HepG2 (cell line): ENCODE results near the gene DNAJC5. TPM values are rescaled to one million over a fixed set of nuclear protein-coding genes. Genes with fewer than 3 reads are reported as not detected.

ENCODE experiments used
- CEBPZ ChIP-seq: IDR thresholded peaks from 2 replicates; pipeline ENCODE4 v1.6.1; 2012; ENCODE audit warnings: low read length, improper control_type of control experiment
- FOXA1 ChIP-seq, 2 experiments: fragments of 450-650 bp in 1 of 2; sonication (generic) in 1 of 2; formaldehyde crosslinking in 1 of 2; IDR thresholded peaks; 2 replicates each; pipeline versions ENCODE4 v1.4.0 to v1.6.1; 2016 to 2020; ENCODE audit warnings: missing genetic modification reagents in 1 of 2
- HDAC1 ChIP-seq: sonication (generic); formaldehyde crosslinking; IDR thresholded peaks from 2 replicates; pipeline ENCODE4 v1.5.1; 2020; ENCODE audit warnings: mild to moderate bottlenecking, missing genetic modification reagents
- IKZF1 ChIP-seq: fragments of 450-650 bp; IDR thresholded peaks from 2 replicates; pipeline ENCODE4 v1.7.1; 2016
- ISL2 ChIP-seq: sonication (generic); formaldehyde crosslinking; IDR thresholded peaks from 2 replicates; pipeline ENCODE4 v1.5.0; 2020; ENCODE audit warnings: missing genetic modification reagents
- MTA1 ChIP-seq: sonication (generic); formaldehyde crosslinking; IDR thresholded peaks from 2 replicates; pipeline ENCODE4 v1.4.0; 2020; ENCODE audit warnings: missing genetic modification reagents, mild to moderate bottlenecking, borderline replicate concordance
- NCOA1 ChIP-seq: sonication (generic); formaldehyde crosslinking; IDR thresholded peaks from 2 replicates; pipeline ENCODE4 v1.9.0; 2021; ENCODE audit warnings: missing genetic modification reagents
- NFKB2 ChIP-seq: sonication (generic); formaldehyde crosslinking; IDR thresholded peaks from 2 replicates; pipeline ENCODE4 v1.4.0; 2020; ENCODE audit warnings: missing genetic modification reagents, borderline replicate concordance
- NKX3-1 ChIP-seq: sonication (generic); formaldehyde crosslinking; IDR thresholded peaks from 2 replicates; pipeline ENCODE4 v1.5.0; 2020; ENCODE audit warnings: missing genetic modification reagents
- NRL ChIP-seq: sonication (generic); formaldehyde crosslinking; IDR thresholded peaks from 2 replicates; pipeline ENCODE4 v1.5.0; 2020; ENCODE audit warnings: missing genetic modification reagents, mild to moderate bottlenecking, moderate library complexity, borderline replicate concordance
- PCBP1 ChIP-seq: fragments of 200-400 bp; formaldehyde crosslinking; IDR thresholded peaks from 2 replicates; pipeline ENCODE4 v1.6.1; 2017; ENCODE audit warnings: mild to moderate bottlenecking, low read depth, low read length, borderline replicate concordance
- RCOR2 ChIP-seq: IDR thresholded peaks from 2 replicates; pipeline ENCODE4 v1.6.1; 2016; ENCODE audit warnings: missing biosample characterization, missing genetic modification reagents
- RFX3 ChIP-seq: IDR thresholded peaks from 2 replicates; pipeline ENCODE4 v1.6.1; 2016; ENCODE audit warnings: missing biosample characterization, missing genetic modification reagents
- SMAD3 ChIP-seq: sonication (generic); formaldehyde crosslinking; IDR thresholded peaks from 2 replicates; pipeline ENCODE4 v1.4.0; 2020; ENCODE audit warnings: missing genetic modification reagents
- ZNF280B ChIP-seq: sonication (generic); formaldehyde crosslinking; IDR thresholded peaks from 2 replicates; pipeline ENCODE4 v1.5.0; 2020; ENCODE audit warnings: missing genetic modification reagents, mild to moderate bottlenecking, borderline replicate concordance
- ZNF33B ChIP-seq: sonication (generic); formaldehyde crosslinking; IDR thresholded peaks from 2 replicates; pipeline ENCODE4 v1.5.1; 2020; ENCODE audit warnings: mild to moderate bottlenecking, missing genetic modification reagents
- ZNF382 ChIP-seq: sonication (generic); formaldehyde crosslinking; IDR thresholded peaks from 2 replicates; pipeline ENCODE4 v1.5.0; 2020; ENCODE audit warnings: missing genetic modification reagents, mild to moderate bottlenecking, borderline replicate concordance
- ZNF451 ChIP-seq: sonication (generic); formaldehyde crosslinking; IDR thresholded peaks from 2 replicates; pipeline ENCODE4 v1.5.0; 2020; ENCODE audit warnings: mild to moderate bottlenecking, missing genetic modification reagents
- ZNF562 ChIP-seq: sonication (generic); formaldehyde crosslinking; IDR thresholded peaks from 2 replicates; pipeline ENCODE4 v1.8.0; 2022; ENCODE audit warnings: missing genetic modification reagents, borderline replicate concordance
- ZNF660 ChIP-seq: sonication (generic); formaldehyde crosslinking; IDR thresholded peaks from 2 replicates; pipeline ENCODE4 v1.5.1; 2020; ENCODE audit warnings: mild to moderate bottlenecking, low read depth, missing genetic modification reagents, borderline replicate concordance
- ZNF766 ChIP-seq: sonication (generic); formaldehyde crosslinking; IDR thresholded peaks from 2 replicates; pipeline ENCODE4 v1.5.0; 2020; ENCODE audit warnings: missing genetic modification reagents, borderline replicate concordance
- polyA plus RNA-seq, 8 experiments: library from polyadenylated mRNA; depleted of rRNA in 3 of 8; stranded (reverse) in 7 of 8; unstranded in 1 of 8; fragments of >200 nt; fragmentation: Illumina TruSeq in 4 of 8; extraction: Trizol in 4 of 8; gene quantifications; 2 replicates each; pipeline versions ENCODE4 v1.2.1 to v1.2.3, GENCODE V29; 2011 to 2016; ENCODE audit warnings: low read depth in 4 of 8, missing spikeins in 1 of 8, mixed read lengths in 1 of 8; ENCODE audit not compliant: insufficient read depth in 1 of 8
- total RNA-seq, 5 experiments: library from RNA; depleted of rRNA; stranded (reverse); fragments of >200 nt; fragmentation: Illumina TruSeq; extraction: Trizol; gene quantifications; 2 replicates each; pipeline ENCODE4 v1.2.3, GENCODE V29; 2016; ENCODE audit warnings: low read depth in 1 of 5
- TF ChIP-seq, protein P1 (sequence below): sonication (generic); formaldehyde crosslinking; IDR thresholded peaks from 2 replicates; pipeline ENCODE4 v1.9.0; 2021; ENCODE audit warnings: missing genetic modification reagents, borderline replicate concordance

The DNAJC5 gene
- total and polyA plus RNA-seq, 2 of the 13 experiments (the other 11 are each of a cell fraction or from before 2014, with no cell fraction given): 42.8 to 64.5 TPM

GRCh38 chr20:63955827-63956663 is 61.1 kb downstream of the DNAJC5 start, which contains the start of gene UCKL1 (continued):
- TF ChIP-seq ZNF660 (peak; percentile 95; the same call in 1 of the 2 replicates), ISL2 (CRISPR knock-in tag) (peak; percentile 70), HDAC1 (CRISPR knock-in tag) (peak; percentile 93), ZNF766 (CRISPR knock-in tag) (peak; percentile 97), ZNF562 (CRISPR knock-in tag) (peak; percentile 71; the same call in 1 of the 2 replicates), PCBP1 (peak; percentile 73; the same call in 1 of the 2 replicates), MTA1 (CRISPR knock-in tag) (peak; percentile 97), CEBPZ (no peak), ZNF280B (CRISPR knock-in tag) (peak; percentile 89; the same call in 1 of the 2 replicates), ZNF451 (CRISPR knock-in tag) (peak; percentile 99), NKX3-1 (CRISPR knock-in tag) (peak; percentile 98), FOXA1 (IDR thresholded peaks at IDR 0.05) (no peak), FOXA1 (CRISPR knock-in tag; IDR thresholded peaks at IDR 0.05) (peak; percentile 31), ZNF382 (CRISPR knock-in tag) (no peak), NFKB2 (CRISPR knock-in tag) (peak; percentile 97; the same call in 1 of the 2 replicates), NCOA1 (peak; percentile 100), SMAD3 (CRISPR knock-in tag) (peak; percentile 39; the same call in 1 of the 2 replicates), ZNF33B (CRISPR knock-in tag) (peak; percentile 97), NRL (CRISPR knock-in tag) (peak; percentile 92), RFX3 (no peak), IKZF1 (no peak), RCOR2 (CRISPR knock-in tag) (peak; percentile 75)
- TF ChIP-seq, protein P1, sequence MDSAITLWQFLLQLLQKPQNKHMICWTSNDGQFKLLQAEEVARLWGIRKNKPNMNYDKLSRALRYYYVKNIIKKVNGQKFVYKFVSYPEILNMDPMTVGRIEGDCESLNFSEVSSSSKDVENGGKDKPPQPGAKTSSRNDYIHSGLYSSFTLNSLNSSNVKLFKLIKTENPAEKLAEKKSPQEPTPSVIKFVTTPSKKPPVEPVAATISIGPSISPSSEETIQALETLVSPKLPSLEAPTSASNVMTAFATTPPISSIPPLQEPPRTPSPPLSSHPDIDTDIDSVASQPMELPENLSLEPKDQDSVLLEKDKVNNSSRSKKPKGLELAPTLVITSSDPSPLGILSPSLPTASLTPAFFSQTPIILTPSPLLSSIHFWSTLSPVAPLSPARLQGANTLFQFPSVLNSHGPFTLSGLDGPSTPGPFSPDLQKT: peak; percentile 92
